Prostate gland (tissue), 2 donors: ENCODE results near the gene HMX3. TPM values are rescaled to one million over a fixed set of nuclear protein-coding genes. Genes with fewer than 3 reads are reported as not detected.

ENCODE experiments used
- DNase-seq: peaks from one replicate; pipeline ENCODE4 v3.0.0-alpha.2; 2019; ENCODE audit warnings: low spot score
- H3K27ac ChIP-seq, 2 donors: fragments of 200-600 bp; sonication (generic); 2 replicates each; pipeline ENCODE4 v1.5.1; 2017 to 2019
- H3K27me3 ChIP-seq: fragments of 200-600 bp; sonication (generic); replicated peaks from 2 replicates; pipeline ENCODE4 v1.5.1; 2019; ENCODE audit not compliant: insufficient read depth
- H3K36me3 ChIP-seq, 2 donors: fragments of 200-600 bp; sonication (generic); 1 replicate in 1 of 2; 2 replicates in 1 of 2; pipeline versions ENCODE4 v1.5.1 to v1.8.1; 2017 to 2019
- H3K4me1 ChIP-seq: fragments of 200-600 bp; sonication (generic); replicated peaks from 2 replicates; pipeline ENCODE4 v1.5.1; 2019
- H3K4me3 ChIP-seq, 2 donors: fragments of 200-600 bp; sonication (generic); 2 replicates each; pipeline ENCODE4 v1.5.1; 2017 to 2019
- H3K9me3 ChIP-seq: fragments of 200-600 bp; sonication (generic); 2 replicates; pipeline ENCODE4 v1.5.1; 2017
- POLR2A ChIP-seq: fragments of 450-650 bp; IDR thresholded peaks from one replicate; pipeline ENCODE4 v1.6.1; 2016; ENCODE audit warnings: antibody characterized with exemption, mild to moderate bottlenecking
- POLR2AphosphoS5 ChIP-seq: sonication (generic); formaldehyde crosslinking; IDR thresholded peaks from one replicate; pipeline ENCODE4 v1.6.1; 2017; ENCODE audit warnings: antibody characterized with exemption
- WGBS: methylation state at CpG from one replicate; pipeline ENCODE4 v1.1.5; 2018; 5-methylcytosine and 5-hydroxymethylcytosine counted together
- intact Hi-C: fragments of 100-400 bp; cut with DNase I; formaldehyde crosslinking; loops from one replicate; pipeline ENCODE4 v1.14.2; 2022
- total RNA-seq, 2 donors: library from RNA; depleted of rRNA; stranded (reverse); fragments of >200 nt; gene quantifications; one replicate each; pipeline ENCODE4 v1.1.0, GENCODE V29; 2016
- TF ChIP-seq, protein P1 (sequence below), 4 experiments: fragments of 200-600 bp in 2 of 4; fragments of 450-650 bp in 2 of 4; sonication (generic) in 2 of 4; IDR thresholded peaks; 1 replicate in 3 of 4; 2 replicates in 1 of 4; pipeline ENCODE4 v1.5.1; 2016 to 2019; ENCODE audit warnings: antibody characterized with exemption in 4 of 4, mild to moderate bottlenecking in 2 of 4, moderate library complexity in 2 of 4

The HMX3 gene
- total RNA-seq, 2 donors from 2014 or later, result not detected

DNA sequence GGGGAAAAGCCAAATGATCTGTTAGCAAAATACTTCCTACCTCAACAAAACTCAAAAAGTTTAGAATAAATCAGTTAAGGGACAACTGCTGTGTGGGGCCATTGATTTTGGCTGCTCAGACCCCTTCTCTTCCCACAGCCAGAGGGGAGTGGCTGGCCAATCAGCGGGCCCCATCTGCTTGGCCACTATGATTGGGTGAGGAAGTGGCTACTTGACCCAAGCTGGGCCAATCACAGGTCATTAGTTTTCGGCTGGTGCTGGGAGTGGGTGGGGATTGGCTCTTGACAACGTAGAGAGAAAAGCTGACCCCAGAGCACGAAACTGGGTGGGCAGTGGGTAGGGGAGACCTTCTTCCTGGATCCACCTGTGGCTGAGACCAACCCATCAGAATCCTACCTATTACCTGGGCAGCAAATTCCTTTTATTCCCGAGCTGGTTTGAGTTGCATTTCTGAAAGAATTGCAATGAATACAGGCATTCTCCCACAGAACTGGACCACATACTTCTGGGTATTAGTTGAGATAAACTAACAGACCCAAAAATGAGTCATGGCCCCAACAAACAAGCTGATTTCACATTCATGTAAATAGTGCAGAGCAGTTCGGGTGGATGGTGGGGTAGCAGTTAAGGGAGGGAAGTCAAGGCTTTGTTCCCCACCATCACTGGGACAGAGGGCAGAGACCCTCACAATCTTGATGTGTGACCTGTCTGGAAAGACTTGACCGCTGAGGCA lies 35.6 kb upstream of the HMX3 start:
- 73% methylated on average over 7 of the region's 7 CpGs for WGBS
- Histone ChIP-seq H3K9me3 (no peaks in the 10 kb centered on the region), H3K27ac (no peak overlapping the region), H3K36me3 (no peaks in the 10 kb centered on the region), H3K27me3 (no peaks in the 10 kb centered on the region), H3K4me3 (no peak overlapping the region), H3K4me1 (no peaks in the 10 kb centered on the region)
- intact Hi-C loops, result no loop called here
- TF ChIP-seq, protein P1, sequence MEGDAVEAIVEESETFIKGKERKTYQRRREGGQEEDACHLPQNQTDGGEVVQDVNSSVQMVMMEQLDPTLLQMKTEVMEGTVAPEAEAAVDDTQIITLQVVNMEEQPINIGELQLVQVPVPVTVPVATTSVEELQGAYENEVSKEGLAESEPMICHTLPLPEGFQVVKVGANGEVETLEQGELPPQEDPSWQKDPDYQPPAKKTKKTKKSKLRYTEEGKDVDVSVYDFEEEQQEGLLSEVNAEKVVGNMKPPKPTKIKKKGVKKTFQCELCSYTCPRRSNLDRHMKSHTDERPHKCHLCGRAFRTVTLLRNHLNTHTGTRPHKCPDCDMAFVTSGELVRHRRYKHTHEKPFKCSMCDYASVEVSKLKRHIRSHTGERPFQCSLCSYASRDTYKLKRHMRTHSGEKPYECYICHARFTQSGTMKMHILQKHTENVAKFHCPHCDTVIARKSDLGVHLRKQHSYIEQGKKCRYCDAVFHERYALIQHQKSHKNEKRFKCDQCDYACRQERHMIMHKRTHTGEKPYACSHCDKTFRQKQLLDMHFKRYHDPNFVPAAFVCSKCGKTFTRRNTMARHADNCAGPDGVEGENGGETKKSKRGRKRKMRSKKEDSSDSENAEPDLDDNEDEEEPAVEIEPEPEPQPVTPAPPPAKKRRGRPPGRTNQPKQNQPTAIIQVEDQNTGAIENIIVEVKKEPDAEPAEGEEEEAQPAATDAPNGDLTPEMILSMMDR (IDR thresholded peaks at IDR 0.05), result no peak
- TF ChIP-seq POLR2AphosphoS5, result no peak
- no peak for TF ChIP-seq POLR2A
- DNase-seq, result no peak

DNA sequence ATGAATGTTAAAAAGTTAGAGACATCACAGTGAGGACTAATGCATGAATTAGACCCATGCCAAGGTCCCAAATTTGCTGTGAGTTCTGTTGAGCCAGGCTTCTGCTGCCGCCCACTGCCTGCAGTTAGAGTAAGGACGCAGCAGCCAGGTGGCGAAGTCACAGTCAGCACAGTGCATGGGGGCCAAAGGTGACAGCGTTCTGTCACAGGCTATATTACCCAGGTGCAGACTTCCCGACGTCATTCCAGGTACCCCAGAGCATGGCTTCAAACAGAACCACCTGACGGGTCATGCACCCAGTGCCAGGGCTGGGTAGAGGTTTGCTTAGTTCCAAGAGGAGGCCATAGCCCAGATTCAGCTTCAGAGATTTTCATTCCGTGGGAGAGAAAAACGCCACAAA lies 33.9 kb upstream of the HMX3 start:
- no peaks in the 10 kb centered on the region for H3K9me3 ChIP-seq
- WGBS, result 72% methylated on average over 9 of the region's 9 CpGs
- H3K4me1 ChIP-seq, result no peaks in the 10 kb centered on the region
- H3K27ac ChIP-seq, result no peak overlapping the region
- intact Hi-C loops, result no loop called here
- TF ChIP-seq POLR2AphosphoS5 (no peak), POLR2A (no peak)
- TF ChIP-seq, protein P1 (IDR thresholded peaks at IDR 0.05), result no peak
- no peaks in the 10 kb centered on the region for H3K36me3 ChIP-seq
- H3K27me3 ChIP-seq, result no peaks in the 10 kb centered on the region
- no peak for DNase-seq
- no peak overlapping the region for H3K4me3 ChIP-seq

DNA sequence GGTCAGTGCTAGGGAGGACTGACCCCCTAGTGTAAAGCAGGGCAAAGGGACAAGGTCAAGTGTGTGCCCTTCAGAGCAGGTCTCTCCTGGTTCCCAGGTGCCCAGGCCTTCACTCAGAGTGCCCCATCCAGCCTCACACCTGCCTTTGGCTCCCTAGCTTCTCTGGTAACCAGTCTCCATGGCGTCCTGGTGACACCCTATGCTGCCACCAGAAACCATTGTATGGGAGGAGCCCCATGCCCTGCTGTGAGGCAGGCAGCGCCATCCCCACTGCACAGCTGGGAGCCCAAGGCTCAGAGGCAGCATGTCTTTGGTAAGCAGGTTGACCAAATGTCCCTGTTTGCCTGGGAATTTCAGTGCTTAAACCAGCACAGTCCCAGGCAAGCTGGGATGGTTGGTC lies 33.1 kb upstream of the HMX3 start:
- Histone ChIP-seq H3K4me1 (no peaks in the 10 kb centered on the region), H3K9me3 (no peaks in the 10 kb centered on the region), H3K36me3 (no peaks in the 10 kb centered on the region), H3K4me3 (no peak overlapping the region), H3K27me3 (no peaks in the 10 kb centered on the region), H3K27ac (no peak overlapping the region)
- no peak for DNase-seq
- intact Hi-C loops, result no loop called here
- TF ChIP-seq, protein P1 (IDR thresholded peaks at IDR 0.05), result no peak
- no peak for TF ChIP-seq POLR2A
- TF ChIP-seq POLR2AphosphoS5, result no peak
- WGBS, result 65% methylated on average over 2 of the region's 2 CpGs

DNA sequence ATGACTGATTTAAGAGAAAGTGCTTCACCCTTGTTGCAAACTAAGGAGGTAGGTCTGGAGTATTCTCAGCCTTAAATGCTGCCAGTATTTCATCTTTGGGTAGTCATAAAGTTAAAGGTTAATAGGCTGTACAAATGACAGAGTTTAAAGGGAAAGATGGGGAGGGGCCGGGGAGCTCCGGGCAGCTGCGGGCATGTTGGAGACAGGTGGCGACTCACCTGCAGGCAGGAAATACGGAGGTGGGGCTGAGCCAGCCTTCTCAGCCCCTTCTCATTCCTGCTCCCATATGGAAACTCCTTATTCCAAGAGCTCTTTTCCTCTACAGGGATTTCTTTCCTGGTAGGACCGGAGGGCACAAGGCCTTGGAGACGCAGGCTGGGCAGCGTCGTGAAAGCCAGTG lies 31.8 kb upstream of the HMX3 start:
- TF ChIP-seq POLR2A (no peak), POLR2AphosphoS5 (no peak)
- TF ChIP-seq, protein P1 (IDR thresholded peaks at IDR 0.05), result no peak
- intact Hi-C loops, result no loop called here

DNA sequence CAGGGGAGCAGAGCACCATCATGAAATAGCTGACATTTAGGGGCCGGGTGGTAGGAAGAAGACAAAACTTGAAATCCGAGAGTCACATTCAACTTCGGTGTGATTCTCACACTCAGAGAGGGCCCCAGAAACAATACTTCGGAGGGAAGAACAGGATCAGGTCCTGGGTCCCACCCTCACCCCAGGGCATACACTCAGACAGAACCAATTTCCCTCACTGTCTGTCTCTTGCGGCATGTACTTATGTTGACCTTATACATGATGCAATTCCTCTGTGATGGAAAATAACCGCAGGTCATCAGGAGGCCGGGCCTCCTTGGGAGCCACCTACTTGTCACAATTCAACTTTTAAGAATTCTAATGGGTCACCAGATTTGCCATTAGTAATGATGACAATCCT lies 26.3 kb upstream of the HMX3 start:
- 69% methylated on average over 7 of the region's 7 CpGs for WGBS
- DNase-seq, result no peak
- intact Hi-C loops, result no loop called here

More for the DNA sequence above, 31.8 kb upstream of the HMX3 start:
- Histone ChIP-seq H3K4me1 (no peaks in the 10 kb centered on the region), H3K36me3 (no peaks in the 10 kb centered on the region), H3K9me3 (no peaks in the 10 kb centered on the region), H3K4me3 (no peak overlapping the region), H3K27me3 (peaks cover 2% of the 10 kb centered on the region), H3K27ac (no peak overlapping the region)
- DNase-seq, result no peak
- WGBS, result 41% methylated on average over 9 of the region's 9 CpGs

More for the DNA sequence above, 26.3 kb upstream of the HMX3 start:
- peaks cover 4% of the 10 kb centered on the region for H3K27me3 ChIP-seq
- H3K9me3 ChIP-seq, result no peaks in the 10 kb centered on the region
- no peaks in the 10 kb centered on the region for H3K36me3 ChIP-seq
- H3K4me3 ChIP-seq, result no peak overlapping the region
- H3K4me1 ChIP-seq, result no peaks in the 10 kb centered on the region
- TF ChIP-seq, protein P1 (IDR thresholded peaks at IDR 0.05), result no peak
- TF ChIP-seq POLR2AphosphoS5, result no peak
- TF ChIP-seq POLR2A, result no peak
- no peak overlapping the region for H3K27ac ChIP-seq
